HG03342 (cell line): Measurements from ENCODE around the gene FNTB.
"Not testable (repeated sequence)": the region's sequence is repeated elsewhere in the genome, so short reads cannot be mapped to it uniquely, and the experiment has no call there.

Experiments used
- ATAC-seq: cut with Tn5 transposase; IDR thresholded peaks from one replicate; pipeline ENCODE4 v1.9.1; 2021; ENCODE audit warnings: mild to moderate bottlenecking, moderate library complexity; ENCODE audit not compliant: unreplicated experiment

Gene FNTB

GRCh38 chr14:65011538-65011937, 24.8 kb downstream of the FNTB start:
- no peak for ATAC-seq

GRCh38 chr14:65012353-65012752, 25.7 kb downstream of the FNTB start:
- ATAC-seq: no peak

- ATAC-seq: no peak
Measured at GRCh38 chr14:65015391-65015790, 28.7 kb downstream of the FNTB start.

- no peak for ATAC-seq
Measured at GRCh38 chr14:65016471-65016870, 29.8 kb downstream of the FNTB start.

GRCh38 chr14:65019944-65020566, 33.4 kb downstream of the FNTB start:
- no peak for ATAC-seq

- ATAC-seq: no peak
Measured at GRCh38 chr14:65024957-65025356, 38.3 kb downstream of the FNTB start.

GRCh38 chr14:65025818-65026217, 39.1 kb downstream of the FNTB start:
- ATAC-seq: no peak

GRCh38 chr14:65026526-65026925, 39.8 kb downstream of the FNTB start:
- no peak for ATAC-seq

- ATAC-seq: no peak
Measured at GRCh38 chr14:65027127-65027799, 40.6 kb downstream of the FNTB start.

GRCh38 chr14:65028937-65029336, 42.2 kb downstream of the FNTB start:
- ATAC-seq: no peak

- ATAC-seq: not testable (repeated sequence)
Measured at GRCh38 chr14:65031321-65031720, 44.6 kb downstream of the FNTB start.

GRCh38 chr14:65032319-65032718, 45.6 kb downstream of the FNTB start:
- no peak for ATAC-seq

GRCh38 chr14:65033181-65033580, 46.5 kb downstream of the FNTB start:
- ATAC-seq: no peak

GRCh38 chr14:65034021-65034420, 47.3 kb downstream of the FNTB start:
- no peak for ATAC-seq

- no peak for ATAC-seq
Measured at GRCh38 chr14:65035049-65035448, 48.4 kb downstream of the FNTB start.

- no peak for ATAC-seq
Measured at GRCh38 chr14:65038966-65039365, 52.3 kb downstream of the FNTB start.

- no peak for ATAC-seq
Measured at GRCh38 chr14:65040666-65041433, 54.2 kb downstream of the FNTB start.

GRCh38 chr14:65041434-65041915, 54.8 kb downstream of the FNTB start:
- ATAC-seq: no peak

- no peak for ATAC-seq
Measured at GRCh38 chr14:65042296-65042695, 55.6 kb downstream of the FNTB start.

GRCh38 chr14:65042731-65043372, 56.2 kb downstream of the FNTB start:
- peak; percentile 74 for ATAC-seq

- ATAC-seq: no peak
Measured at GRCh38 chr14:65043893-65044595, 57.3 kb downstream of the FNTB start.
